DOHH2 (cell line): ENCODE measurements around the gene LEKR1.

Experiments used
- EZH2phosphoT487 ChIP-seq: fragments of 200-600 bp; sonication (generic); IDR thresholded peaks from 2 replicates; pipeline ENCODE4 v1.6.1; 2017; ENCODE audit warnings: borderline replicate concordance, mild to moderate bottlenecking, antibody characterized with exemption, low read length, moderate library complexity, mixed read lengths
- TF ChIP-seq, protein P1 (sequence below): fragments of 200-600 bp; sonication (generic); IDR thresholded peaks from one replicate; pipeline ENCODE4 v1.5.1; 2014; ENCODE audit warnings: antibody characterized with exemption, mild to moderate bottlenecking, low read depth, low read length; ENCODE audit not compliant: poor library complexity, severe bottlenecking

DNA sequence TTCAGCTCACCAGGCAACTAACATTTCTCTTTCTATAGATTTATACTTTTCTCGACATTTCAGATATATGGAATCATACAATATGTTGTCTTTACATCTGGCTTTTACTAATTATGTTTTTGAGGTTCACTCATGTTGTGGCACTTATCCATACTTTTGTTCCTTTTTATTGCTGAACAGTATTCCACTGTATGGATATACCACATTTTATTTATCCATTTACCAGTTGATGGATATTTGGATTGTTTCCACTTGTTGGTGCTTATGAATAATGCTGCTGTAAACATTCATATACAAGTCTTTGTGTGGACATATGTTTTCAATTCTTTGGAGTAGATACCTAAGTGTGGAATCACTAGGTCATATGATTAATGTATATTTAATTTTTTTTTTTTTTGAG is 97.2 kb downstream of the LEKR1 start:
- TF ChIP-seq, protein P1, sequence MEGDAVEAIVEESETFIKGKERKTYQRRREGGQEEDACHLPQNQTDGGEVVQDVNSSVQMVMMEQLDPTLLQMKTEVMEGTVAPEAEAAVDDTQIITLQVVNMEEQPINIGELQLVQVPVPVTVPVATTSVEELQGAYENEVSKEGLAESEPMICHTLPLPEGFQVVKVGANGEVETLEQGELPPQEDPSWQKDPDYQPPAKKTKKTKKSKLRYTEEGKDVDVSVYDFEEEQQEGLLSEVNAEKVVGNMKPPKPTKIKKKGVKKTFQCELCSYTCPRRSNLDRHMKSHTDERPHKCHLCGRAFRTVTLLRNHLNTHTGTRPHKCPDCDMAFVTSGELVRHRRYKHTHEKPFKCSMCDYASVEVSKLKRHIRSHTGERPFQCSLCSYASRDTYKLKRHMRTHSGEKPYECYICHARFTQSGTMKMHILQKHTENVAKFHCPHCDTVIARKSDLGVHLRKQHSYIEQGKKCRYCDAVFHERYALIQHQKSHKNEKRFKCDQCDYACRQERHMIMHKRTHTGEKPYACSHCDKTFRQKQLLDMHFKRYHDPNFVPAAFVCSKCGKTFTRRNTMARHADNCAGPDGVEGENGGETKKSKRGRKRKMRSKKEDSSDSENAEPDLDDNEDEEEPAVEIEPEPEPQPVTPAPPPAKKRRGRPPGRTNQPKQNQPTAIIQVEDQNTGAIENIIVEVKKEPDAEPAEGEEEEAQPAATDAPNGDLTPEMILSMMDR: no peak
- no peak for TF ChIP-seq EZH2phosphoT487
